DMS 273 (cell line): Measurements from ENCODE around the gene RTN3.
"Not testable (repeated sequence)": the region's sequence is repeated elsewhere in the genome, so short reads cannot be mapped to it uniquely, and the experiment has no call there.

ENCODE experiments used
- DNase-seq: peaks from one replicate; lab custom pipeline; 2025; ENCODE audit not compliant: unreplicated experiment; lab: John Stamatoyannopoulos, UW

Gene RTN3

GRCh38 chr11:63768237-63769041 is 87.1 kb downstream of the RTN3 start, which contains the start of gene ZFTA:
Gene ZFTA, minus strand, starts transcription at chr11:63768775. Its CDS starts 153 bp downstream, at chr11:63768622.
- DNase-seq, result peak; percentile 74

- peak; percentile 64 for DNase-seq
Measured at GRCh38 chr11:63769042-63769713, 87.9 kb downstream of the RTN3 start.

GRCh38 chr11:63769714-63770455 is 88.6 kb downstream of the RTN3 start:
- no peak for DNase-seq

GRCh38 chr11:63770763-63771162 is 89.5 kb downstream of the RTN3 start:
- no peak for DNase-seq

GRCh38 chr11:63771741-63772318 is 90.5 kb downstream of the RTN3 start:
- not testable (repeated sequence) for DNase-seq

GRCh38 chr11:63775191-63775590 is 93.9 kb downstream of the RTN3 start:
- no peak for DNase-seq

GRCh38 chr11:63779039-63779438 is 97.7 kb downstream of the RTN3 start:
- no peak for DNase-seq

GRCh38 chr11:63782749-63783148 is 101.4 kb downstream of the RTN3 start:
- DNase-seq, result no peak

- no peak for DNase-seq
Measured at GRCh38 chr11:63783925-63784592, 102.8 kb downstream of the RTN3 start.

- no peak for DNase-seq
Measured at GRCh38 chr11:63785823-63786222, 104.5 kb downstream of the RTN3 start.

GRCh38 chr11:63791495-63792167 is 110.3 kb downstream of the RTN3 start:
- no peak for DNase-seq

GRCh38 chr11:63793161-63793560 is 111.9 kb downstream of the RTN3 start:
- DNase-seq, result no peak

GRCh38 chr11:63795066-63795465 is 113.8 kb downstream of the RTN3 start:
- no peak for DNase-seq

- no peak for DNase-seq
Measured at GRCh38 chr11:63800921-63801320, 119.6 kb downstream of the RTN3 start.

- DNase-seq, result no peak
Measured at GRCh38 chr11:63802637-63803414, 121.5 kb downstream of the RTN3 start.

GRCh38 chr11:63804259-63804658 is 123.0 kb downstream of the RTN3 start:
- no peak for DNase-seq

GRCh38 chr11:63805844-63806415 is 124.6 kb downstream of the RTN3 start:
- DNase-seq, result no peak
